ENCODE measurements around the gene ATF7.
"Not testable (repeated sequence)": the region's sequence is repeated elsewhere in the genome, so short reads cannot be mapped to it uniquely, and the experiment has no call there.

The ATF7 gene

DNA sequence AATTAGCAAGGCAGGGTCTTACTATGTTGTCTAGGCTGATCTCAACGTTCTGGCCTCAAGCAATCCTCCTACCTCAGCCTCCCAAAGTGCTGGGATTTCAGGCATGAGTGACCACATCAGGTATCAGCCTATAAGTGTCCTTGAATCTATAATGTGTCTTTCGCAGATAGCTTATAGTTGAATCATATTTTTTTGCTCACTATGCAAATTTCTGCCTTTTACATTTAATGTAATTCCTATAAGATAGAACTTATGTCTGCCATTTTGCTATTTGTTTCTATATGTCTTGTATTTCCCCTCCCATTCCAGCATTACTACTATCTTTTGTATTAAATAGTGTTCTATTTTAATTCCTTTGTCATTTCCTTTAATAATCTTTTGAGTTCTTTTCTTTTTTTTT is 10.5 kb upstream of the ATF7 start:
- intact Hi-C loops (cut with DNase I) = no loop called here
- DNase-seq = no peak

DNA sequence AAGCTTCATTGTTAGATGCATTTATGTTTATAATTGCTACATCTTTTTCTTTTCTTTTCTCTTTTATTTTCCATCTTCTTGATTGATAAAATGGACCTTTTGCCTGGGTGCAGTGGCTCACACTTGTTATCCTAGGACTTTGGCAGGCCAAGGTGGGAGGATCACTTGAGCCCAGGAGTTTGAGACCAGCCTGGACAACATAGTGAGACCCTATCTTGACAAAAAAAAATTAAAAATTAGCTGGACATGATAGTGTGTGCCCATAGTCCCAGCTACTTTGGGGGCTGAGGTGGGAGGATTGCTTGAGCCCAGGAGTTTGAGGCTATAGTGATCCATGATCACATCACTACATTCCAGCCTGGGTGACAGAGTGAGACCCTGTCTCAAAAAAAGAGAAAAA is 9.5 kb upstream of the ATF7 start:
- intact Hi-C loops (cut with DNase I); DNase-seq: not testable (repeated sequence)

DNA sequence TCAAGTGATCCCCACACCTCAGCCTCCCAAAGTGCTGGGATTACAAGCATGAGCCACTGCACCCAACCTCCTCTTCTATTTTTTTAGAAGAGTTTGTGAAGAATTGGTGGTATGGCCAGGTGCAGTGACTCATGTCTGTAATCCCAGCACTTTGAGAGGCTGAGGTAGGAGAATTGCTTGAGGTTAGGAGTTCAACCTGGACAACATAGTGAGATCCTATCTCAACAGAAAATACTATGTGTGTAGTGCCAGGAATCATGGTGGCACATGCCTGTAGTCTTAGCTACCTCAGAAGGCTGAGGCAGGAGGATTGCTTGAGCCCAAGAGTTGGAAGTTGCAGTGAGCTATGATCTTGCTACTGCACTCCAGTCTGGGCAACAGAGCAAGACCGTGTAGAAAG is 5.5 kb upstream of the ATF7 start:
- intact Hi-C loops (cut with DNase I) = no loop called here
- peak in 1 of 42 donors; percentile 3 for DNase-seq

GRCh38 chr12:53627919-53628318 is 1.7 kb upstream of the ATF7 start:
- intact Hi-C loops (cut with DNase I) = loop anchor here (10.0 kb wide), 1 partner anchor 83 kb away; no protein-coding TSS in a partner anchor
- DNase-seq = no peak

DNA sequence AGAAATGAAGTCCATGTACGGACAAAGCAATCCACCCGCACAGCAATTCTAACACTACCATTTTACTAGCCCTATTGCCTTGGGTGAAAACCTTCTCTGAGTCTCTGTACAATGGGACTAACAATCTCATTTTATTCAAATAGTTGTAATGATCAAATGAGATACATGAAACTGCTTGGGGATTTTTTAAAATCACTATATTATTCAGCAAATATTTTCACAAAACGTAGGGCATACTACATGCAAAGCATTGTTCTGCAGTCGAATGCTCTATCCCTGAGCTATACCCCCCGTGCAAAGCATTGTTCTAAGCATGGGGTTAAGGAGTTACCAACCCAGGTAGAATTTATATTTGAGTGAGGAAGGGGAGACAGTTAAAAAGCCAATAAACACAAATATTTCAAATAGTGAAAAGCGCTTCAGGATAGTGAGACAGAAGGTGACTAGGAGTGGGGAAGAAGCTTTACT is 554 bp upstream of the ATF7 start:
- intact Hi-C loops (cut with DNase I) = loop anchor here (10.0 kb wide), 1 partner anchor 82 kb away; no protein-coding TSS in a partner anchor
- no peak for DNase-seq

GRCh38 chr12:53625373-53625945 is 723 bp downstream of the ATF7 start:
- DNase-seq = no peak
- intact Hi-C loops (cut with DNase I) = loop anchor here (10.0 kb wide), 1 partner anchor 81 kb away; no protein-coding TSS in a partner anchor

DNA sequence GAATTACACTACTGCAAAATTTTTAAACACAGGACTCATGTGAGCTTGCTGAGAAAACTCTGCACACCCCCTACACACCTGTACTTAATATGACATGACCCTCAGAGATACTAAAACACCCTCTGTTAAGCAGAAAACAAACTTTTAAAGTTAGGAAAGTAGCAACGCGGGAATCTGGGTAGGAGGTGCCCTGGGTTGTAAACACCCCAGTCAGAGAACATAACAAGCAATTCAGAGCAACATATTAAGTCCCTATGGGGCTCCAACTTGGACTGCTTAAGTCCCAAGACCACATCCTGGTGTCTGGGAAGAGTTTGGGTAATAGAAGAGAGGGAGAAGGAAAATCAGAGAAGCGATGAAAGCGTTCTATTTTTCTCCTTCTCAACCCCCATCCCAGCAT is 1.2 kb downstream of the ATF7 start:
- intact Hi-C loops (cut with DNase I) = loop anchor here (10.0 kb wide), 1 partner anchor 80 kb away; no protein-coding TSS in a partner anchor
- DNase-seq = no peak

DNA sequence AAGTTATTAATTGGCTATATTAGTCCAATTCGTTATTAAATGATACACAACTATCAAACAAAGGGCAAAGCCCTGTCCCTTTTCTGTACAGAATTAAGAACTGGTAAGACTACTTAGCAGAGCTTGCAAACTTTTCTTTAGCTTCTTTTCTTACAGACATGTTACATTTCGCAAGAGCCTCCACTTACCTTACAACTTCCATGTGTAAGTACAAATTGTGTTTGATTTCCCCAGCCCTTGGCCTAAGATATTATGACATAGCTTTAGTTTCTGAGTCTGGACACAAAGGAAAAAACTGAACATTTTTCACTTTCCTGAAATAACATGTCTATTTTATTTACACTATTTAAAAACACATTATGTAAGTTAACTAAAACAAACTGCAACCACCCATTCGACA is 1.7 kb downstream of the ATF7 start:
- intact Hi-C loops (cut with DNase I) = loop anchor here (10.0 kb wide), 1 partner anchor 80 kb away; no protein-coding TSS in a partner anchor
- no peak for DNase-seq

GRCh38 chr12:53623548-53624385 is 2.4 kb downstream of the ATF7 start:
- intact Hi-C loops (cut with DNase I) = loop anchor here (10.0 kb wide), 1 partner anchor 79 kb away; no protein-coding TSS in a partner anchor
- DNase-seq = peak in 19 of 42 donors; percentile 12 to 76 (median 34)

- DNase-seq = no peak
- intact Hi-C loops (cut with DNase I) = loop anchor here (10.0 kb wide), 1 partner anchor 78 kb away; no protein-coding TSS in a partner anchor
Measured at GRCh38 chr12:53622724-53623123, 3.5 kb downstream of the ATF7 start.

DNA sequence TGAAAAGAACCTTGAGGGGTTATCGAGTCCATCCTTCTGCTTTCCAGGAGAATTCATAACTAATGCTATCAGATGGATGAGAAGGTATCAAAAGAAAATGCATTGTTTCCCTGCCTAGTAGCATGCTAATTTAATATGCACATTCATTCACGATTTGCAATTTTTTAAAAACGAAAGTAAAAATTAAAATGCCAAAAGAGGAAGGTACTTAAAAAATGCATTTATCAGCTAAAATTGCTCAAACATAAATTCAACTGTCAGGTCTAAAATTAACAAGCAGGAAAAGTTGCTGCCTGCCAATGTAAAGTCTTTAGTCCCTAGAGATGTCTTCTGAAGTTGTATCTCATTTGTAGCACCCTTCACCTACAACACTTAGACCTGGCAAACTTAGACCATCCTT is 7.9 kb downstream of the ATF7 start:
- intact Hi-C loops (cut with DNase I) = no loop called here
- DNase-seq = no peak

DNA sequence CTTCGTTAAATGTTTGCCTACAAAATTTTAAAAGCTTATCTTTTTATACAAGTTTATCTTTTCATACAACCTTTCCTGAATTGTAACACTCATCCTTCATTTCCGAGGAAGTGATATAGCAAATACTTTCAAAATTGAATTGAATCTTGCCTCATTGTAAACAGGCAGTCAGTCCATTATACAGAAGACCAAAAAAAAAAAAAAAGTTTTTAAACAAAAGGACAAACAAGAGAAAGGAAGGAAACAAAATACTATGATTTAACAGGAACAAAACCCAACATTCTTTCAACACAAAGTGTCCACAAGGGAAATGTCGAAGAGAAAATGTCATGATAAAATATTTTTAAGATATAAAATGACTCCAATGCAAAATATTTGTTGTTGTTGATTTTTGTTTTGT is 8.5 kb downstream of the ATF7 start:
- DNase-seq = no peak
- intact Hi-C loops (cut with DNase I) = no loop called here

DNA sequence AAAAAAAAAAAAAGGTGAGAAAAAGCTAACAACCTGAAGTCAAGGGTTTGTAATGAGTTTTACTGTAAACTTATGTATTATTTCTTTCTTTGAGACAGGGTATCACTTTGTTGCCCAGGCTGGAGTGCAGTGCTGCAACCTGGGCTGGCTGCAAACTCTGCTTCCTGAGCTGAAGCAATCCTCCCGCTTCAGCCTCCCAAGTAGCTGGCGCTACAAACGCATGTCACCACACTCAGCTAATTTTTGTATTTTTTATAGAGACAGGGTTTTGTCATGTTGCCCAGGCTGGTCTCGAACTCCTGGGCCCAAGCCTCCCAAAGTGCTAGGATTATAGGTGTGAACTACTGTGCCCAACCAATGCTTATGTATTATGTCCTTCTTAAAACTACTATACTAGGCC is 9.2 kb downstream of the ATF7 start:
- intact Hi-C loops (cut with DNase I) = no loop called here

DNA sequence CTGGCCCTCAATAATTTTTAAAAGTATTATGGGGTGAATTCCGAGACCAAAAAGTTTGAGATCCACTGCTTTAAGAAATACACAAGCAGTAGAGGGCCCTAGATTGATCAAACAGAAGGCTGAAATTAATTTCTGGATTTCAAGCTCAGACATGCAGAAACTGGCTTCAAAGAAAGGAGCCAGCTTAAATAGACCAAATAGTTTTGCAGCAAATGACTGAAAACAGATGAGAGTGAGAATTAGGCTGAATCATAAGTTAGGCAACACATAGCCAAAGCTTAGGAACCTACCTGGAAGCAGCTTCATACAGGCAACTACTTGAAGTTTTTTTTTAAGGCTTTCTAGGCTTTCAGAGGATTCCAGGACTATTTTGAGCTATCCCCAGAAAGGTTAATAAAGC is 12.4 kb downstream of the ATF7 start:
- DNase-seq = no peak
- intact Hi-C loops (cut with DNase I) = no loop called here

More for the DNA sequence above, 9.2 kb downstream of the ATF7 start:
- no peak for DNase-seq

GRCh38 chr12:53612978-53613377 is 13.2 kb downstream of the ATF7 start:
- intact Hi-C loops (cut with DNase I) = no loop called here
- no peak for DNase-seq

- no peak for DNase-seq
- intact Hi-C loops (cut with DNase I) = no loop called here
Measured at GRCh38 chr12:53611304-53611703, 14.9 kb downstream of the ATF7 start.

DNA sequence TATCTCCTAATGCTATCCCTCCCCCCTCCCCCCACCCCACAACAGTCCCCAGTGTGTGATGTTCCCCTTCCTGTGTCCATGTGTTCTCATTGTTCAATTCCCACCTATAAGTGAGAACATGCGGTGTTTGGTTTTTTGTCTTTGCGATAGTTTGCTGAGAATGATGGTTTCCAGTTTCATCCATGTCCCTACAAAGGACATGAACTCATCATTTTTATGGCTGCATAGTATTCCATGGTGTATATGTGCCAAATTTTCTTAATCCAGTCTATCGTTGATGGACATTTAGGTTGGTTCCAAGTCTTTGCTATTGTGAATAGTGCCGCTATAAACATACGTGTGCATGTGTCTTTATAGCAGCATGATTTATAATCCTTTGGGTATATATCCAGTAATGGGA is 19.5 kb downstream of the ATF7 start:
- intact Hi-C loops (cut with DNase I) = not testable (repeated sequence)

GRCh38 chr12:53604581-53604980 is 21.6 kb downstream of the ATF7 start:
- intact Hi-C loops (cut with DNase I) = no loop called here
- no peak for DNase-seq

More for the DNA sequence above, 19.5 kb downstream of the ATF7 start:
- not testable (repeated sequence) for DNase-seq

DNA sequence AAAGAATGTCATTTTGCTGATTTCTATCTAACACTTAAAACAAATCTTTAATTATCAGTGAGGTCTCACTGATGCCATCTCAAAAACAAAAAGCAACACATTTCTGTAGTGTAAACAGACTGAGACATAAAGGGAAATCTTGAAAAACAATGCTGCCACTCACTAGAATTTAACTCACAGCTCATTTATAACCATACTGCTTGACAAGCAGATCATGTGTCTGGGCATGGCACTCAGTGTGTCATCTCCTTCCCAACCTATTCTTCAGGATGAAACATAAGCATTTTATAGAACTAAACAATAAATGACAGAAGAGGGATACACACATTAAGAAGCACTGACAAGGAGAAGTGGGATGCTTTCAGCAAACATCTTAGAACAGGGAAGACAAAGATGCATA is 22.4 kb downstream of the ATF7 start:
- DNase-seq = peak in 9 of 42 donors; percentile 15 to 63 (median 29)
- intact Hi-C loops (cut with DNase I) = no loop called here

DNA sequence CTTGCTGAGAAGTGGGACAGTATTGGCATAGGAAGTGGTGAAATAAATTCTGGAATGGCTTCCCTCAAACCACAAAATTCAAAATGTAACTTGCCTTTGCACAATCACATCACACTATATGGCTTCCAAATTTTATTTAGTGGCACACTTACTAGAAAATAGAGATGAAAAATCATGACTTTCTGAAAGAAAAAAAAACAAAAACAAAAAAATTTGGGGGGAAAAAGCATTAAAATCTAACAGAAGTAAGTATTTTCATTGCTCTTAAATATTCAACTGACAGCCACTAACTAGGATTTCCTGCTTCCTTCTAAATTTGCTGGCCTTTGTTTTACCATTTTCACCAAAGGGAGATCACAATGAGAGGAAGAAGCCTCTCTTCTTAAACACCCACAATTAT is 23.0 kb downstream of the ATF7 start:
- no peak for DNase-seq
- intact Hi-C loops (cut with DNase I) = no loop called here

Measured in head of caudate nucleus (tissue), 42 donors.